Lower lobe of right lung (tissue), 2 donors: ENCODE data around the gene C20orf144. TPM values are rescaled to one million over a fixed set of nuclear protein-coding genes. Genes with fewer than 3 reads are reported as not detected.

Source experiments
- ATAC-seq, 2 donors: fragments of 200-7000 bp; cut with Tn5 transposase; one replicate each; pipeline ENCODE4 v1.9.1; 2020 to 2022; ENCODE audit warnings: mild to moderate bottlenecking in 2 of 2, moderate library complexity in 2 of 2
- DNase-seq: peaks from one replicate; pipeline ENCODE4 v3.0.0-alpha.2; 2020
- H3K27ac ChIP-seq: fragments of 200-600 bp; one replicate; pipeline ENCODE4 v1.8.0; 2022
- H3K27me3 ChIP-seq: fragments of 200-600 bp; one replicate; pipeline ENCODE4 v1.8.0; 2022; ENCODE audit warnings: low read depth
- H3K36me3 ChIP-seq: fragments of 200-600 bp; one replicate; pipeline ENCODE4 v1.8.0; 2022; ENCODE audit warnings: mild to moderate bottlenecking
- H3K4me1 ChIP-seq: fragments of 200-600 bp; one replicate; pipeline ENCODE4 v1.8.0; 2022
- H3K4me3 ChIP-seq: fragments of 200-600 bp; one replicate; pipeline ENCODE4 v1.8.0; 2022; ENCODE audit warnings: mild to moderate bottlenecking
- H3K9me3 ChIP-seq: fragments of 200-600 bp; one replicate; pipeline ENCODE4 v1.8.0; 2022
- CTCF ChIP-seq: fragments of 200-600 bp; IDR thresholded peaks from one replicate; pipeline ENCODE4 v1.8.0; 2022; ENCODE audit warnings: antibody characterized with exemption, mild to moderate bottlenecking
- intact Hi-C: fragments of 100-400 bp; cut with DNase I; formaldehyde crosslinking; loops from one replicate; pipeline ENCODE4 v1.11.0; 2022
- long read RNA-seq: library from polyadenylated mRNA; unstranded; transcript quantifications from one replicate; pipeline ENCODE4 v2.0.0, GENCODE V29; 2021
- total RNA-seq: library from RNA; stranded (reverse); fragmentation: NEBNext Ultra II Directional; extraction: Animal tissue kit (Norgen Biotek cat#: 25700); gene quantifications from one replicate; pipeline ENCODE4 v1.2.1, GENCODE V29; 2021
- donor health status: DM: no; HTN: yes; CAD: no; lungs with severe emphysema.

The C20orf144 gene
- total RNA-seq = not detected
- long read RNA-seq, partial matches to known transcripts = 0 of 1 reads
- long read RNA-seq, other reads (novel, unspliced or antisense) = 0 of 1 reads

GRCh38 chr20:33662172-33662571 lies at the start of gene C20orf144:
C20orf144 (plus strand) TSS chr20:33662327; CDS start chr20:33662346, 19 bp downstream.
- intact Hi-C loops = no loop called here
- TF ChIP-seq CTCF = no peak
- H3K4me3 ChIP-seq = peak within 1 kb of the TSS; percentile 88

GRCh38 chr20:33621717-33622400 lies 40.3 kb upstream of the C20orf144 start:
- no peak for ATAC-seq
- Histone ChIP-seq H3K27me3 (no peaks in the 10 kb centered on the region), H3K36me3 (peaks cover 56% of the 10 kb centered on the region), H3K4me1 (no peaks in the 10 kb centered on the region), H3K27ac (no peak overlapping the region), H3K4me3 (no peak overlapping the region), H3K9me3 (no peaks in the 10 kb centered on the region)
- intact Hi-C loops = no loop called here
- no peak for DNase-seq
- TF ChIP-seq CTCF = no peak

More at GRCh38 chr20:33662172-33662571, at the start of gene C20orf144:
- ATAC-seq (no peak), DNase-seq (peak; percentile 47)
- peak within 1 kb of the TSS; percentile 88 for H3K27ac ChIP-seq
- H3K4me1 ChIP-seq = peaks cover 35% of the 10 kb centered on the region
- H3K9me3 ChIP-seq = no peaks in the 10 kb centered on the region
- peaks cover 24% of the 10 kb centered on the region for H3K36me3 ChIP-seq
- no peaks in the 10 kb centered on the region for H3K27me3 ChIP-seq

GRCh38 chr20:33622705-33623365 lies 39.3 kb upstream of the C20orf144 start:
- Histone ChIP-seq H3K4me1 (no peaks in the 10 kb centered on the region), H3K27ac (no peak overlapping the region), H3K9me3 (no peaks in the 10 kb centered on the region), H3K36me3 (peaks cover 53% of the 10 kb centered on the region), H3K27me3 (no peaks in the 10 kb centered on the region), H3K4me3 (no peak overlapping the region)
- no peak for ATAC-seq
- intact Hi-C loops = no loop called here
- no peak for DNase-seq
- no peak for TF ChIP-seq CTCF

- H3K27ac ChIP-seq = no peak overlapping the region
- H3K36me3 ChIP-seq = peaks cover 65% of the 10 kb centered on the region
- H3K4me3 ChIP-seq = no peak overlapping the region
- no peaks in the 10 kb centered on the region for H3K9me3 ChIP-seq
- no peaks in the 10 kb centered on the region for H3K27me3 ChIP-seq
- no peak for ATAC-seq
- DNase-seq = no peak
- H3K4me1 ChIP-seq = no peaks in the 10 kb centered on the region
- intact Hi-C loops = no loop called here
- no peak for TF ChIP-seq CTCF
Observed at GRCh38 chr20:33624399-33624798, 37.7 kb upstream of the C20orf144 start.

GRCh38 chr20:33626190-33626589 lies 35.9 kb upstream of the C20orf144 start:
- Histone ChIP-seq H3K27ac (no peak overlapping the region), H3K4me3 (no peak overlapping the region), H3K27me3 (no peaks in the 10 kb centered on the region), H3K4me1 (no peaks in the 10 kb centered on the region), H3K9me3 (no peaks in the 10 kb centered on the region), H3K36me3 (peaks cover 69% of the 10 kb centered on the region)
- no peak for DNase-seq
- ATAC-seq = no peak
- intact Hi-C loops = no loop called here
- no peak for TF ChIP-seq CTCF
